Activated CD4-positive, alpha-beta T cell treated with anti-CD3 and anti-CD28 coated beads for 1 hour (primary cell): ENCODE measurements around the gene KRT32.

Experiments used
- DNase-seq: peaks from one replicate; pipeline ENCODE4 v3.0.0-alpha.2; 2020

KRT32 gene

DNA sequence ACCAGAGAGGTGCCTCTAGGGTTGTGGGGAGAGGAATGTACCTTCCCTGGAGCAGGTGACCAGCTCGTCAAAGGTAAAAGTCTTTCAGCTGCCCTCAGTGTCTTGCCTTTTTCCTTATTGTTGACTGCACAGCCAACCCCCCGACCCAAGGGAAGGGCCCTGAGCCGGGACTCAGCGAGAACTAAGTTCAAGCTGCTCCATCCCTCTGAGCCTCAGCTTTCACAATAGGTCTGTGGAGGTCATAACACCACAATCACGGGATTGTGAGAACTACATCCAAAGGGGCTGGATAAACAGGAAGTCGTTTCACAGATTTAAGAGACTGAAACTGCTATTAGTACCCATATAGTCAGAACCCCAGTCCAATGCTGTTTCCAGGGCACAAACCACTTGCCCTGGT lies 25.2 kb upstream of the KRT32 start:
- no peak for DNase-seq

DNA sequence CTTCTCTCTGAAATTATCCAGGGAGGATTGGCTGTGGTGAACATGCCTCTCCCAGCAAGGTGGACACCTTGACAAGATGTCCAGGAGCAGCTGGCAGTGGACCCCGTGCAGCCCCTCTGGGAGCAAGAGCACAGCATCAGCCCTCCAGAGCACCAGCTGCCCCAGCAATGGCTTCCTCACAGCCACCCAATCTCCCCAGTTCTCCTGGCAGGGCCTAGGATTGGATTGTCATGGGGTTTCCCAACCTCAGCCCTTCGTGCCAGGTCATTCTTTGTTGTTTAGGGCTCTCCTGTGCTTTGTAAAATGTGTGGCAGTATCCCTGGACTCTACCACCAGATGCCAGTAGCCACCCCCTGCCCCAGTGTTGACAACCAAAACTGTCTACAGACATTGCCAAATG lies 24.3 kb upstream of the KRT32 start:
- DNase-seq = no peak

DNA sequence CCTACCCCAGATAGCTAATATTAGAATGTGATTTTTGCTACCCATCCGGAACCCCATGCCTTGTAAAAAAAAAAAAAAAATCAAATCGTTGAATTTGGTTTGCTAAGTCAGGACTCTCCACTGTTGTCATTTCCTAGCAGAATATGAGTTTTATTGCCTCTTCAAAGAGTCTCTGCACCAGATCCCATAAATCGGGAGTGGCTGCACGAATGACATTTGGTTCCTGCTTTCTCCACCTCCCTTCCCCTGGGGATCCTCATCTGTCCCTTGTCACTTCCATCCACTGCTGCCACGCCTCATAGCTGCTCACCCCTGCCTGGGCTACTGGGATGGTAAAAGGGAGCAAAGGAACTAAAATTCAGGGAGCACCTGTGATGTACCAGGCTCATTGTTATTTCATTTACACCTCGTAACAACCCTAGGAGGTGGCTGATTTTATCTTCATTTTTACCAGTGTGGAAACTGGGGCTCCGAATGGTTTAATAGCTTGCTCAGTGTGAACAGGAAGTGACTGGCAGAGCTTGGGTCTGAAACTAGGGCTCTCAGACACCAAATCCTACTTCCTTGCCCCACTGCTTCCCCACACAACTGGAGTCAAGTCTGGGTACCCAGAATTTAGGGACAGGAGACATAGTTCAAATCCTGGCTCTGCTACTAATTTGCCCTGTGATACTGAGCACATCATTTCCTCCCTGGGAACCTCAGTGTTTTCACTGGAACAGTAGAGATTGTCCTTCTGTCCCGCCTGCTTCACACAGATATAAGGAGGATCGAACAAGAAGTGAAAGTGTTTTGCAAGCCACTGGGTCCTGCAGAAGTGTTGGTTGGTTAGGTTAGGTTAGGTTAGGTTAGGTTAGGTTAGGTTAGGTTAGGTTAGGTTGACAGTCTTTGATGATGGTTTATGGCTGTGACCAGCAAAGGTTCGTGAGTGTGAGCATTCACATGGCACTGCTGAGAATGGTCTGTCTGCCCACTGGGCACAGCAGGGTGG lies 23.1 kb upstream of the KRT32 start:
- DNase-seq = no peak

DNA sequence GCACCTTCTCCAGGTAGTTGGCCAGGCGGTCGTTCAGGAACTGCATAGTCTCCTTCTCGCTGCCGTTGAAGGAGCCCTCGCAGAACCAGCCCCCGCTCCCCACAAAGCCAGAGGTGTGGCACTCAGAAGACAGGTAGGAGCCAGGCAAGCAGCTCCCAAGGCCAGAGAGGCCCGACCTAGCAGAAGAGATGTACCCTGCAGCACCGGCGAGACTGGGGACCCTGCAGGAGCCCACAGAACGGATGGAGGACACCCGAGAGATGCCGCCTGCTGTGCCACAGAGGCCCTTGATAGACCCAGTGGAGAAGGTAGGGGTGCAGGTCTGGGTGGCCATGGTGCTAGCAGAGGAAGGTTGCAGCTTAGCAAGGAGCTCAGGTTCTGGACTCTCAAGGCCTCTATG lies 22.3 kb upstream of the KRT32 start, which contains the start of gene KRT36:
KRT36 (minus strand) TSS at position 380 of the 400 bp plus-strand sequence; CDS start at position 334, 46 bp downstream.
- DNase-seq = no peak

DNA sequence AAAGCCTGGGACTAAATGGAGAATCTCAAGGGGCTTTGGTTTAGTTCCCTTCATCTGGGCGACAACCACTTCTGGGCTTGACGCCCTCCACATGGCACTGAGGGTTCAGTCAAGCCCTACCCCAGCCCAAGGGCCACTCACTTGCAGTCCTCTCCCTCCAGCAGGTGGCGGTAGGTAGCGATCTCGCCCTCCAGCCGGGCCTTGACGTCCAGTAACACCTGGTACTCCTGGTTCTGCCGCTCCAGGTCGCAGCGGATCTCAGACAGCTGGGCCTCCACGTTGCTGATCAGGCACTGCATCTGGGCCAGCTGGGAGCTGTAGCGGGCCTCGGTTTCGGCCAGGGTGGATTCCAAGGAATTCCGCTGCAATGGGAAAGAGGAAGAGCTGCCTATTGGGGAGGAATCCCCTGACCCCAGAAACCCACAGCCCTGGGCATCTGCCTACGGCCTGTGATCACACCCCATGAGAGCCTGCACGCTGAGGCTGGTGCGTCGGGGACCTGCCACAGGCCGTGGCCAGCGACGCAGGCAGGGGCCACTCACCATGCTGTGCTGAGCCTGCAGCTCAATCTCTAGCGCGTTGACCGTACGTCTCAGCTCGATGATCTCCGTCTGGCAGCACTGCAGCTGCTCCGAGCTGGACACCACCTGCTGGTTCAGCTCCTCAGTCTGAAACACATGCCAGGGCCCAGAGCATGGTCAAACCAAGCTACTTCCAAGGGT lies 19.8 kb upstream of the KRT32 start:
- DNase-seq = no peak

DNA sequence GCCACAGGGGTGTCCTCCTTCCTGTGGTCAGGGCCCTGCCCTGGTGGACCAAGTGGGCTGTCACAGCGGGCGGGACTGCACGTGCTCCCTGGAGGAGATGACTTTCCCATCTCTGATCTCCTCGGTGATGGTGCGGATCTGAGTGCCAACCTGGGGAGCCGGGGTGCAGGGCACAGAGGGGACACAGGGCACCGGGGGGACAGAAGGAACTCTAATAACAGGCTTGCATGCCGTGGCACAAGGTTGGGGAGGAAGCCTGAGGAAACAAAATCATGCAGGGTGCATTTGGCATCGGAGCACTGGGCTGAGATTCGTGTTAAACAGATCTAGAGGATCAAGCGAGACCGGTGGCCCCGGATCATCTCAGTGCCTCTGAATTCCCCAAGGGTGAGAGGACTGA lies 19.1 kb upstream of the KRT32 start:
- DNase-seq = no peak

DNA sequence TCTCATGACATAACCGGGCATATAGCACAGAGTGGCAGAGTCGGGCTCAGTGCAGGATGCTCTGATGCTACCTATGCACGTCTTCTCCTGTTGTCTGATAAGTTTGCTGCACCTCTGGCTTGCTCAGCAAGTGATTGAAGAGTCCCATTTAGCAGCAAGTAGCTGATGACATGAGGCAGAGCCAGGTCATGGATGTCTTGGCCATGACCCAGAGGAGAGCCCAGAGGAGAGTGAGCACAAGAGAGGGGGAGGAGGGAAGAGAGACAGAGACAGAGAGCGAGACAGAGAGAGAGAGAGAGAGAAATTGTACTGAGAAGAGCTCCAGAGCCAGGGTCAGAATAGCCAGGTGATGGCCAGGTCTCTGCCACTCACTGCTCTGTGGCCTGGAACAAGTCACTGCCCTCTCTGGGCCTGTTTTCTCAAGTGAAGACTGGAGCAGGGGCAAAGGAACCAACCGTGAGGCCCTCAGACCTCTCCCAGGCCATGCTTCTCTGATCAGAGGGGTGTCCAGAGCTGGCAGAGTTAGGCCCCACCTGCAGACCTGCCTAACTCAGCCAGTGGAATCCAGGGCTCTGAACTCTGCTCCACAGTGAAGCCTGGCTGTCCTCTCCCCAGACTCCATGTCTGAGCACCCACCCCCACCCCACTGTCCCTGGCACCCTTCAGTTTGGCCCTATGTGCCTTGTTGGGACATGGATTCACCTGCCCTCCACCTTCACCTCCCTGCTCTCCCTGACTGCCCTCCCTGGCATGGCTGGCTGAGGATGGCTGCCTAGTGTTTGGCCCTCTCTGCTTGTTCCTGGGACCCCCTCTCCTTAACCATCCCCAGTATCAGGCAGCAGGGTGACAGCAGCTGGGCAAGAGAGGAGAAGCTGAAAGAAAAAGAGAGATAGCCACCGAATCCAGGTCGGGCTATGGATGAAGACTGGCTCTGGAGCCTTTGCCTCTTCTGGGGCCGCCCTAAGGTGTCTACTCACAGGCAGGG lies 18.0 kb upstream of the KRT32 start:
- DNase-seq = no peak

DNA sequence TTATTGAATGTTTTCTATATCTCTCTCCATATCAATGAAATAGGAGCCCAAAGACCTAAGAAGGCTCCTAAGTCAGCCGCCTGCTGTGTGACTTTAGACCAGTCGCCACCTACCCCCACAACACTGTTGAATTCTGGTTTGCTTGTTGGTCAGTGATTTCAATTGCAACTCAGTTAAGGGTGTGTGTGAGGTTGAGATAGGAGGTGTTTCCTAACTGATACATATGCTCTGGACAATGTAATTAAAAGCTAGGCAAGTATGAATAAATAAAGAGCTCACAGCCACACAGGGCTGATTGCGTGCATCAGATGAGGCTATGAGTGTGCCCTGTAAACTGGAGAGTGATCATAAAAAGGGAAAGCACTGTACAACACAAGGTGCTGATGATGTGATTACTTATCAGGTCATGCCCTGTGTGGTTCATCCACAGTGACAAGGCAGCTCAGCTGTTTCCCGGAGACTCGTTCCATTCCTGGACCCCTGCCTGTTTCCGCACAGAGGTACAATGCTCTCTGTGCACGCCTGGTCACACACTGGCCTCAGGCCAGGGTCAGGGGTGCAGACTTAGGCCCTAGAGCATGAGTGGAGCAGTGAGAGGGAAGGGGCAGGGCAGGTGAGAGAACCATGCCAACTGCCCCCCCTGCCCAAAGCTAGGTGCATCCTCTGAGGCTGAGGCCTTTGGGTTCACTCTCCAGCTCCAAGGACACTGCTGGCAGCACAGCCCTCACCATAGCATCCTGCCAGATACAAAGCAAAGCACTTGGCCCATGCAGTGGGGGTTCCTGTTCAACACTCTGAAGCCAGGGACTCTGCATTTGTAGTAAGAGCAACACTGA lies 17.0 kb upstream of the KRT32 start:
- no peak for DNase-seq

DNA sequence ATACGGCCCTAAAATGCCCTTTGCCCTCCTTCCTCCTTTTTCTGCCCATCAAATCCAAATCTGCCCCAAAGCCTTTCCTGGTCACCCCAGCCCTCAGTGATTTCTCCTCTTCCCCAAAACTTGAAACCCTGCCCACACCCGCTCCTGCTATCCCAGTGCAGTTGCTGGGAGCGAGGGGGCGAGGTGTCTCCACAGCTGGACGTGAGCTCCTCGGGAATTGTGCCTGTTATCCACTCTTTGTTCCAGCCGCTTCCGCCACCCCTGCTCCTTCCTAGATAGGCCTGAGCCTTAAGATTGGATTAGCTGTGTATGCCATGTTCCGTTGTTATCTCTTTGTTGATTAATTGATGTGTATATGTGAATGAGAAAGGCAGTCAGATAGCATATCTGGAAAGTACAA lies 16.3 kb upstream of the KRT32 start:
- no peak for DNase-seq

DNA sequence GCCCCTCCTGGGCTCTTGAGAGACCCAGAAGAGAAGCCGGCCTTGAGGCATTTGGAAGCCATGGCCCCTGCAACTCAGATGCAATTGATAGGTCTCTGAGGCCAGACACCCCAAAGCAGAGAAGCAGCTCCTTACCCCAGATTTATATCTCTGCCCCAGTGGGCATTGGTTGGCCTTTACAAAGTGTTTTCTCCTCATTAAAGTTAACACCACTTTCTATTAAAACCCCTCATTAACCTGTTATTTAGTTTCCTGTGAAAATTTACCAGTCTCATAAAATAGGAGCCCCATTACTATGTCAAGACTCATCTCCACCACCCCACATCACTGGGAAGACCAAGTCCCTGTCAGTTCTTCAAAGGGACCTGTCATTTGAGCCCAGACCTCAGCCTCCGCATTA lies 13.8 kb upstream of the KRT32 start, which contains the start of gene KRT35:
KRT35 (minus strand) TSS at position 116 of the 400 bp plus-strand sequence; CDS start at position 62, 54 bp downstream.
- no peak for DNase-seq

DNA sequence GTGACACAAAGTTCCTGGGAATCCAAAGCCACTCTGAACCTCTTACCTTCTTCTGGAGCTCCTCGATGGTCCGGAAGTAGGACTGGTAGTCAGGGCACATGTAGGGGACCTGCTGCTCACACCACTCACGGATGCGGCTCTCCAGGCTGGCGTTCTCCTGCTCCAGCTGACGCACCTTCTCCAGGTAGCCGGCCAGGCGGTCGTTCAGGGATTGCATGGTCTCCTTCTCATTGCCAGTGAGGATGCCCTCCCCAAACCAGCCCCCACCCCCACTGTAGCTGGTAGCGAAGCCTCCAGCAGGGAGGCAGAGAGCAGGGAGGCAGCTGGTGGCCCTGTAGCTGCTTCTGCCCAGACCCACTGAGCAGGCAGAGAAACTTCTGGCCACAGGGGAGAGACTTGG lies 13.4 kb upstream of the KRT32 start:
- DNase-seq = no peak

DNA sequence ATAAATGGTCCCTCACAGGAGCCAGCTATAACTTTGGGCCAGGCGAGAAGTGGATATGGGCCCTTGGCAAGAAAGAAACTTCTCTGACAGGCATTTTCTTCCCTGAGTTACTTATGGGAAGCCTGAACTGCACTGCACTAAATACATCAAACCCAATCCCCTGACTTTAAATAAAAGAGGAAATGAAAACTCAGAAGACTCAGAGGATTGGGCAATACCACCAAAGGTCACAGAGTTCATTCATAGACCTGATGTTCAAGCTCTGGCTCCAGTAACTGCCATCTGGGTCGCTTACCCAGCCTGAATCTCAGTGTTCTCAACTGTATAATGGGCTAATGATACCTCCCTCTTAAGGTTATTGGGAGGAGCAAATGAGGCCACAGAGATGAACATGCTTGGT lies 12.9 kb upstream of the KRT32 start:
- DNase-seq = no peak

DNA sequence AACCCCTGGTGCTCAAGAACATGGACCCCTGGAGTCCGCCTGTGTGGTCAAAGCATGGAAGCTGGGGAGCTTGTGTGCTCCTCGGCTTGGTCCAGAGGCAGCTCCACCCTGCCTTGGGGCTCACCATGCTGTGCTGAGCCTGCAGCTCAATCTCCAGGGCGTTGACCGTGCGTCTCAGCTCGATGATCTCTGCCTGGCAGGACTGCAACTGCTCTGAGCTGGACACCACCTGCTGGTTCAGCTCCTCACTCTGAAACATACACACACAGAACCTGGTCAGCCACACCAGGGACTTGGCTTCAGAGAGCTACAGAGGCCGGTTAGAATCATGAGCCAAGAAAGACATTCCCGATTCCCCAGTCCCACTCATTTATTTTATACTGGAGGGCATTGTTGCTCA lies 11.1 kb upstream of the KRT32 start:
- no peak for DNase-seq

DNA sequence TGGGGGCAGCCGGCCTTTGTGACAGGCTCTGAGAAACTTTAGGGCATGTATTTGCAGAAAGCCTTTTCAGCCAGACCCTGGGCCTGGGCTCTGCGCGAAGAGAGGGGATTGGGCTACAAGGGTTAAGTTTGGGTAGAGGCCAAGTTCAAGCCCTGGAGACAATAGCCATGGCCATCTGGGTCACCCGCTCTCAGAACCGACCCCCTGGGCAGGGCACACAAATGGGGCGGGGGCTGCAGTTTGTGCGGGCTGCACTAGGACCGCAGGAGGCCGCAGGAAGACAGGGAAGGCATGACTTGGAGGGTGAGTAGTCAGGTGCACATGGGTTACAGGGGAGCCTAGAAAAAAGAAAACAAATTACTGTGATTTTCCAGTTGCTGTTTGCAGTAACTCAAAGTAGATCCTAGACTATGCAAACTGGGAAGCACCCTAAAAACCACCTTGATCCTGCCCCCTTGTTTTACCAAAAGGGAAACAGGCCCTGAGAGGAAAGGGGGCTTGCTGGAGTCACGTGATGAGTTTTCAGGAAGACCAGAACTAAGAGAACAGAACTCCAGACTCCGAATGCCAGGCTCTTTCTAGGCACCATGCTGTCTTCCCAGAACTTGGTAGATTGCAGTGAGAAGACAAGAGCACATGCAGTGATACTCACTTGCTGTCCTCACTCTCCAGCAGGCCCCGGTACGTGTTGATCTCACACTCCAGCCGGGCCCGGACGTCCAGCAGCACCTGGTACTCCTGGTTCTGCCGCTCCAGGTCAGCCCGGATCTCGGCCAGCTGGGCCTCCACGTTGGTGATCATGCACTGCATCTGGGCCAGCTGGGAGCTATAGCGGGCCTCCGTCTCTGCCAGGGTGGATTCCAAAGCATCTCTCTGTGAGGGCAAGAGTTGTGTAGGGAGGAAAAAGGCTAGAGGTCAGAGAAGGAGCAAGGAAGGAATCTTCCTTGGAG lies 10.0 kb upstream of the KRT32 start:
- DNase-seq = no peak

DNA sequence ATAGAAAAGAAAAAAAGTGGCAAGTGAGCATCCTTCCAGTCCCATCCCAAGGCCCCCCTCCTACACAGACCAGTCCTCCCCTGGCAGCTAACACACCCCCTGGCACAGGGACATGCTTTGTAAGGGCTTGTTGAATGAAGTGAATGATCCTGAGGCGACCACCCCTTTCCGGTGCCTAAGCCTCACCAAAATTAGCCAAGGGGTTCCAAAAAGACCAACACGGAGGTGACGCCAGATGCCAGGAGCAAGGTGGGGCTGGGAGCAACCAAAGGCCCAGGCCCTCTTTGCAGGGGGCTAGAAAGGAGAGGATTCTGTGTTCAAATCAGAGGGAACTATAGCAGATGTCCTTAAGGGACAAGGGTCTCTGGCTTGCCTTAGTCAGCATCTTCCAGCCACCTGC lies 8.2 kb upstream of the KRT32 start:
- no peak for DNase-seq

DNA sequence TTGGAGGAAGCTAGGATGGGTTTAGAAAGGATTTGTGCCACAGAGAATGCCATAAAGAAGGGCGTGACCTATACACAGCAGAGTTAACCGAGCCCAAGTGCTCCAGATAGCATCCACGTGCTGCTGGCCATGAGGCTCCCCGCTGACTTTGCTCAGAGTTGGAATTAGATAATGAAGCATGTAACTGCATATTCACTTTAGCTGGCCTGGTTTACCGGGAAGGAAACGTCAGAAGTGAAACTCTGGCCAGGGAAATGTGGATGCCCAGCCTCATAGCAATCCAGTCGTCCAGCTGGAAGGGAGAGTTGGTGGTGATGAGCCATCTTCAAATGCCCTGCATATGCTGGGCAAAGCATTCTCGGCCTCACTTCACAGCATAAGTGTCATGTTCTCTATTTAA lies 7.7 kb upstream of the KRT32 start:
- DNase-seq = no peak

DNA sequence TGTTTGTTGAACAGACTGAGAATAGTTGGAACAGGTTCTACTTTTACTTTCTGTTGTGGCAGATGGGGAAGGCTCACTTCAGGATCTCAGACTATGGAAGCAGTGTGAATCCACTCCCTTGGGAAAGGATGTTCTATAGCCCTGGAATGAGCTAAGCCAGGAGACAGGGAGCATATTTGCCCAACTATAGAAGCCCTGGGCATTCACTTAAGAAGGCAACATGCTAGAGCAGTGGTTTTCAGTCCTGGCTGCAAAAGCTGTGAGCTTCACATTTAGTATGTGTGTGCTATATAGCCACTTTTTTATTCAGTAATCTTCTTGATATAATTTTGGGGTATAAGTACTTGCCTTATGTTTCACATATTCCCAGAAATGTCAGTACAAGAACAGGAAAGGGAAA lies 1.2 kb upstream of the KRT32 start:
- no peak for DNase-seq

DNA sequence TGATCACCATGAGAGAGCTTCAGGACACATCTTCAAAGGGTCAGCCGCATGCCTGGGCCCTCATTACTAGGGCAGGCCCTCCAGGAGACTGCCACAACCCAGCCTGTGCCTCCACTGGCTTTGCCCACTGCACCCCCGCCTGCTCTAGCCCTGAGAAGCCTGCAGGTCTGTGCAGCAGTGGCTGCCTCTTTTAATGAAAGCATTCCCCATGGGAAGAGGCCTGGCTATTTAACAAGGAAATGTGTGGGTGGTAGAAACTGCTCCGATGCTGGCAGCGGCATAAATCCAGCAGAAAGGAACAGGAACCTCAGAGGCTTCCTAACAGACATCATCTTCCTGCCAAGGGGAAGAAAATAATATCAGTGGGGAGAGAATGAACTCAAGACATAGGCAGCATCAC lies 375 bp upstream of the KRT32 start:
- DNase-seq = no peak

DNA sequence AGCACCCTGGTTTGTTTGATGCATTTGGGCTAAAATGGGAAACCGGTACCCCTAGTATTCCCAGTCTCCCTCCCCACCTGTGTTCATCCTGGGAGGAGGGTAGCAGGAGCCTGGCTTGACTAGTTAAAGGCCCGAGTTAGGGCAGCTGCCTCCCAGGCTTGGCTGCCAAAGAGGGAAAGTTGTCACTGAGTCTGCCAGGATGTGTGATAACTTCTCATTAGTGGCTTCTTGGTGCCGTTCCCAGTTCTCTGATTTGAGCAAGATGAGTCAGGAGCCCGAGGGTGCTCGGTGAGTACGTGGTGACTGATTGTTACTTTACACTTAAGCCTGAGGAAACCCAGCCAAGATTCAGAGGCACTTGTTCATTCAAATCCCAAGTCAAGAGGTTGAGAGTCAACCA lies 2.5 kb downstream of the KRT32 start:
- no peak for DNase-seq

DNA sequence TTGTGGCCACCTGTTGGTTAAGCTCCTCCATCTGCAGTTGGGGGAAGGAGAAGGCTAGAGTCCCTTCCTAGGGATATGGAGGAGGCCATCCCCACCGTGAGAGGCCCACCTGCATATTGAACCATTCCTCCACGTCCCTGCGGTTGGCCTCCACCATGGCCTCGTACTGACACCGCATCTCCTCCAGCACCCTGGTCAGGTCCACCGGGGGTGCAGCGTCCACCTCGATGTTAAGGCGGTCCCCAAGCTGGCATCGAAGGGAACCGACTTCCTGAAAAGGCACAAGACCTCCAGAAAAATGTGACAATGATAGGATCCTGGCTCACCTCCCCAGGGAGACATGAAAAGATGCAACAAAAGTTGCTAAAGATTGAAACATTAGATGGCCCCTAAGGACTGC lies 3.0 kb downstream of the KRT32 start:
- DNase-seq = no peak

DNA sequence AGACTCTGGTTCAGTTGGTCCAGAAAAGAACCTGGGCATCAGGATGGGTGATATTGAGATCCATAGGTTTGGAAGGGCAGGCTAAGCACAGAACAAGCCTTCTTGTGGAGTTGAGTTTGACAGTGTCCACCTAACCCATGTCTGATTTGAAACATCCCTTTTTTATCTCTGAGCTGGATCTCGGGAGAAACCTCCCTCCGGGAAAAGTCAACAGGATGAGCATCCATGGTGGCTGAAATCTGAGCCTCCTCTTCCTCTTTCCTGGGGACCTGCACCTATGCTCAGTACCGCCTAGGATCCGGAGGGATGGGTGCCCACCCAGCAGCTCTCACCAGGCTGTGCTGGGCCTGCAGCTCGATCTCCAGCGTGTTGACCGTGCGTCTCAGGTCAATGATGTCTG lies 3.4 kb downstream of the KRT32 start:
- DNase-seq = no peak
